Heart left ventricle (tissue), 13 donors: ENCODE measurements around the gene RHCG.

Source experiments
- CTCF ChIP-seq, 12 donors: fragments of 200-600 bp; sonication (generic) in 4 of 12; IDR thresholded peaks; one replicate each; pipeline versions ENCODE4 v1.5.0 to v1.8.0; 2018 to 2022; ENCODE audit warnings: antibody characterized with exemption in 12 of 12, mild to moderate bottlenecking in 5 of 12
- POLR2A ChIP-seq, 2 donors: fragments of 450-650 bp; IDR thresholded peaks; one replicate each; pipeline ENCODE4 v1.6.1; 2017; ENCODE audit warnings: antibody characterized with exemption in 2 of 2, mild to moderate bottlenecking in 2 of 2, moderate library complexity in 2 of 2
- donor health status: ischemic (EF 13 %, LVEDD 7.1; RV severe dilation, severe dysfunction).
- donor health status: DM: no; HTN: yes; CAD: no.
- donor health status: DM: no; HTN: no; CAD: no.
- donor health status: ischemic (EF 25% LVEDD 6.9; RV normal size, moderate dysfunction).
- donor health status: ischemic (EF 25% LVEDD 5.7; RV mildly dilated, moderate dysfunction).
- donor health status: ischemic (EF 35%, LVEDD 5.7; RV mildly dilated, moderate dysfunction).
- donor health status: nonischemic (EF 11% LVEDD 7.7; RV severe dilation, severe dysfunction).
- donor health status: DM: yes; HTN: yes; CAD: no.
- donor health status: PGD.
- donor health status: ischemic (EF 29% LVEDD 5.4; RV normal size, mild dysfunction).
- donor health status: nonischemic (EF 23%, LVEDD 6.1; RV moderate dilation, normal function).

- TF ChIP-seq CTCF (IDR thresholded peaks at IDR 0.05): no peak
- TF ChIP-seq POLR2A (IDR thresholded peaks at IDR 0.05): no peak
Measured at GRCh38 chr15:89506026-89506686, 9.8 kb upstream of the RHCG start.
